ENCODE data around the gene TOMM20. TPM values are rescaled to one million over a fixed set of nuclear protein-coding genes. Genes with fewer than 3 reads are reported as not detected.

TOMM20 gene
- total RNA-seq, 3 donors from 2014 or later, result 112 to 153 (median 112) TPM

- Histone ChIP-seq H3K4me1 (no peaks in the 10 kb centered on the region), H3K9me3 (no peaks in the 10 kb centered on the region), H3K27me3 (no peaks in the 10 kb centered on the region), H3K4me3 (no peak overlapping the region), H3K27ac (no peak overlapping the region), H3K36me3 (peaks cover 5% of the 10 kb centered on the region)
- DNase-seq (ENCODE audit: low spot score in 2 of 2), result no peak
- no peak for TF ChIP-seq POLR2AphosphoS5 (IDR thresholded peaks at IDR 0.05)
- TF ChIP-seq CTCF (IDR thresholded peaks at IDR 0.05), result no peak
- TF ChIP-seq POLR2A (IDR thresholded peaks at IDR 0.05), result no peak
- intact Hi-C loops (cut with DNase I; ENCODE audit: low total_unique reads), result no loop called here
Measured at GRCh38 chr1:235136111-235136510, 7.5 kb upstream of the TOMM20 start.

GRCh38 chr1:235134171-235134570, 5.5 kb upstream of the TOMM20 start:
- no peak overlapping the region for H3K27ac ChIP-seq
- no peak overlapping the region for H3K4me3 ChIP-seq
- no peak for DNase-seq (ENCODE audit: low spot score in 2 of 2)
- H3K27me3 ChIP-seq, result no peaks in the 10 kb centered on the region
- no peaks in the 10 kb centered on the region for H3K4me1 ChIP-seq
- H3K9me3 ChIP-seq, result no peaks in the 10 kb centered on the region
- peaks cover 5% of the 10 kb centered on the region for H3K36me3 ChIP-seq
- no peak for TF ChIP-seq POLR2A (IDR thresholded peaks at IDR 0.05)
- TF ChIP-seq POLR2AphosphoS5 (IDR thresholded peaks at IDR 0.05), result no peak
- TF ChIP-seq CTCF (IDR thresholded peaks at IDR 0.05), result no peak
- intact Hi-C loops (cut with DNase I; ENCODE audit: low total_unique reads), result no loop called here

- H3K27me3 ChIP-seq, result no peaks in the 10 kb centered on the region
- DNase-seq (ENCODE audit: low spot score in 2 of 2), result no peak
- no peak overlapping the region for H3K27ac ChIP-seq
- no peaks in the 10 kb centered on the region for H3K9me3 ChIP-seq
- peaks cover 5% of the 10 kb centered on the region for H3K36me3 ChIP-seq
- intact Hi-C loops (cut with DNase I; ENCODE audit: low total_unique reads), result no loop called here
- TF ChIP-seq CTCF (IDR thresholded peaks at IDR 0.05) (no peak), POLR2AphosphoS5 (IDR thresholded peaks at IDR 0.05) (no peak), POLR2A (IDR thresholded peaks at IDR 0.05) (no peak)
- H3K4me3 ChIP-seq, result no peak overlapping the region
- no peaks in the 10 kb centered on the region for H3K4me1 ChIP-seq
Measured at GRCh38 chr1:235133086-235133485, 4.4 kb upstream of the TOMM20 start.

GRCh38 chr1:235131961-235132360, 3.3 kb upstream of the TOMM20 start:
- intact Hi-C loops (cut with DNase I; ENCODE audit: low total_unique reads), result no loop called here
- Histone ChIP-seq H3K4me1 (peaks cover 0 to 5% of the 10 kb centered on the region in 2 donors), H3K4me3 (no peak overlapping the region), H3K36me3 (peaks cover 5% of the 10 kb centered on the region), H3K9me3 (no peaks in the 10 kb centered on the region), H3K27me3 (no peaks in the 10 kb centered on the region), H3K27ac (no peak overlapping the region)
- TF ChIP-seq CTCF (IDR thresholded peaks at IDR 0.05) (no peak), POLR2AphosphoS5 (IDR thresholded peaks at IDR 0.05) (no peak), POLR2A (IDR thresholded peaks at IDR 0.05) (no peak)
- DNase-seq (ENCODE audit: low spot score in 2 of 2), result no peak

GRCh38 chr1:235130766-235131270, 2.2 kb upstream of the TOMM20 start:
- TF ChIP-seq CTCF (IDR thresholded peaks at IDR 0.05) (no peak), POLR2AphosphoS5 (IDR thresholded peaks at IDR 0.05) (no peak), POLR2A (IDR thresholded peaks at IDR 0.05) (no peak)
- Histone ChIP-seq H3K36me3 (peaks cover 5% of the 10 kb centered on the region), H3K27ac (no peak overlapping the region), H3K4me3 (no peak overlapping the region), H3K9me3 (no peaks in the 10 kb centered on the region), H3K27me3 (no peaks in the 10 kb centered on the region), H3K4me1 (peaks cover 0 to 8% of the 10 kb centered on the region in 2 donors)
- no peak for DNase-seq (ENCODE audit: low spot score in 2 of 2)
- intact Hi-C loops (cut with DNase I; ENCODE audit: low total_unique reads), result no loop called here

Measured in breast epithelium (tissue), 4 donors.